ENCODE data around the gene TMC2.

Gene TMC2

DNA sequence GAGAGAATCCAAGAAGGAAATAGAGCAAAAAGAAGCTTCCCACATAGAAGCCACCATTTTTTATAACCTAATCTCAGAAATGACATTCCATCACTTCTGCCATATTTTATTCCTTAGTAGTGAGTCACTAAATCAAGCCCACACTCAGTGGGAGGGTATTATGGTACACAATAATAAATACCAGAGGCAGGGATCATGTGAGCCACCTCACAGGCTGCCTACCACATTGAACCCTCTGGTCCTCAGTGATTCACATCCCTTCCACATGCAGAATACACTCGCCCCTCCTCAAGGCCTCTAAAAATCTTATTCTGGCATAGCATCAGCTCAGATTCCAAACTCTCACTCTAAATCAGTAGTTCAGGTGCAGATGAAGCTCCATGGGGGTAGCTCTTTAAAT is 49.4 kb downstream of the TMC2 start:
- no peak overlapping the region for H3K4me3 ChIP-seq (ENCODE audit: insufficient read depth, low read length, poor library complexity, severe bottlenecking)
- H3K36me3 ChIP-seq (ENCODE audit: low read length), result no peaks in the 10 kb centered on the region
- H4K20me1 ChIP-seq (ENCODE audit: low read depth, low read length), result no peaks in the 10 kb centered on the region
- no peaks in the 10 kb centered on the region for H3K9me2 ChIP-seq (replicated peaks; ENCODE audit: insufficient read depth, low read length)
- TF ChIP-seq EZH2phosphoT487 (conservative IDR thresholded peaks at IDR 0.05; ENCODE audit: low read length), result no peak
- no peak for TF ChIP-seq CTCF (IDR thresholded peaks at IDR 0.05; ENCODE audit: insufficient read depth, low read length, poor library complexity, severe bottlenecking)
- no peak overlapping the region for H2AFZ ChIP-seq (ENCODE audit: low read depth, low read length, severe bottlenecking)
- no peak overlapping the region for H3K4me2 ChIP-seq (ENCODE audit: low read depth, low read length, poor library complexity, severe bottlenecking)
- no peak overlapping the region for H3K9ac ChIP-seq (ENCODE audit: low read length)
- no peaks in the 10 kb centered on the region for H3K27me3 ChIP-seq (ENCODE audit: low read length)
- H3K27ac ChIP-seq (ENCODE audit: low read depth, low read length), result no peak overlapping the region
- no peaks in the 10 kb centered on the region for H3K9me3 ChIP-seq (ENCODE audit: insufficient read depth, low read length)
- no peaks in the 10 kb centered on the region for H3F3A ChIP-seq (ENCODE audit: insufficient read depth)
- no peaks in the 10 kb centered on the region for H3K79me2 ChIP-seq (ENCODE audit: insufficient read depth, low read length)

GRCh38 chr20:2593756-2594155 is 57.4 kb downstream of the TMC2 start:
- H2AFZ ChIP-seq (ENCODE audit: low read depth, low read length, severe bottlenecking), result no peak overlapping the region

GRCh38 chr20:2595076-2595475 is 58.7 kb downstream of the TMC2 start:
- no peaks in the 10 kb centered on the region for H3K36me3 ChIP-seq (ENCODE audit: low read length)
- H3K4me2 ChIP-seq (ENCODE audit: low read depth, low read length, poor library complexity, severe bottlenecking), result no peak overlapping the region
- no peaks in the 10 kb centered on the region for H3K79me2 ChIP-seq (ENCODE audit: insufficient read depth, low read length)
- H3K27me3 ChIP-seq (ENCODE audit: low read length), result no peaks in the 10 kb centered on the region; the same call in 1 of the 2 replicates
- no peaks in the 10 kb centered on the region for H3K9me3 ChIP-seq (ENCODE audit: insufficient read depth, low read length)
- no peaks in the 10 kb centered on the region for H3F3A ChIP-seq (ENCODE audit: insufficient read depth)
- no peaks in the 10 kb centered on the region for H3K9me2 ChIP-seq (replicated peaks; ENCODE audit: insufficient read depth, low read length)
- no peak overlapping the region for H3K27ac ChIP-seq (ENCODE audit: low read depth, low read length)
- H3K4me3 ChIP-seq (ENCODE audit: insufficient read depth, low read length, poor library complexity, severe bottlenecking), result no peak overlapping the region
- no peak overlapping the region for H3K9ac ChIP-seq (ENCODE audit: low read length)
- no peaks in the 10 kb centered on the region for H4K20me1 ChIP-seq (ENCODE audit: low read depth, low read length)
- H2AFZ ChIP-seq (ENCODE audit: low read depth, low read length, severe bottlenecking), result no peak overlapping the region
- TF ChIP-seq CTCF (IDR thresholded peaks at IDR 0.05; ENCODE audit: insufficient read depth, low read length, poor library complexity, severe bottlenecking) (no peak), EZH2phosphoT487 (conservative IDR thresholded peaks at IDR 0.05; ENCODE audit: low read length) (no peak)

More at GRCh38 chr20:2593756-2594155, 57.4 kb downstream of the TMC2 start:
- Histone ChIP-seq H4K20me1 (ENCODE audit: low read depth, low read length) (no peaks in the 10 kb centered on the region), H3K4me2 (ENCODE audit: low read depth, low read length, poor library complexity, severe bottlenecking) (no peak overlapping the region), H3F3A (ENCODE audit: insufficient read depth) (no peaks in the 10 kb centered on the region), H3K27ac (ENCODE audit: low read depth, low read length) (no peak overlapping the region), H3K27me3 (ENCODE audit: low read length) (no peaks in the 10 kb centered on the region; the same call in 1 of the 2 replicates), H3K4me3 (ENCODE audit: insufficient read depth, low read length, poor library complexity, severe bottlenecking) (no peak overlapping the region), H3K9ac (ENCODE audit: low read length) (no peak overlapping the region), H3K36me3 (ENCODE audit: low read length) (no peaks in the 10 kb centered on the region), H3K9me2 (replicated peaks; ENCODE audit: insufficient read depth, low read length) (no peaks in the 10 kb centered on the region), H3K9me3 (ENCODE audit: insufficient read depth, low read length) (no peaks in the 10 kb centered on the region), H3K79me2 (ENCODE audit: insufficient read depth, low read length) (no peaks in the 10 kb centered on the region)
- TF ChIP-seq CTCF (IDR thresholded peaks at IDR 0.05; ENCODE audit: insufficient read depth, low read length, poor library complexity, severe bottlenecking), result no peak
- TF ChIP-seq EZH2phosphoT487 (conservative IDR thresholded peaks at IDR 0.05; ENCODE audit: low read length), result no peak
